Hippocampal formation (tissue), 2 donors: Measurements from ENCODE around the gene VSTM2L.

Experiments
- DNase-seq, 2 donors: peaks; one replicate each; lab custom pipeline; 2025; lab: John Stamatoyannopoulos, UW

VSTM2L gene

GRCh38 chr20:37988306-37988954, 85.5 kb downstream of the VSTM2L start:
- no peak for DNase-seq

DNA sequence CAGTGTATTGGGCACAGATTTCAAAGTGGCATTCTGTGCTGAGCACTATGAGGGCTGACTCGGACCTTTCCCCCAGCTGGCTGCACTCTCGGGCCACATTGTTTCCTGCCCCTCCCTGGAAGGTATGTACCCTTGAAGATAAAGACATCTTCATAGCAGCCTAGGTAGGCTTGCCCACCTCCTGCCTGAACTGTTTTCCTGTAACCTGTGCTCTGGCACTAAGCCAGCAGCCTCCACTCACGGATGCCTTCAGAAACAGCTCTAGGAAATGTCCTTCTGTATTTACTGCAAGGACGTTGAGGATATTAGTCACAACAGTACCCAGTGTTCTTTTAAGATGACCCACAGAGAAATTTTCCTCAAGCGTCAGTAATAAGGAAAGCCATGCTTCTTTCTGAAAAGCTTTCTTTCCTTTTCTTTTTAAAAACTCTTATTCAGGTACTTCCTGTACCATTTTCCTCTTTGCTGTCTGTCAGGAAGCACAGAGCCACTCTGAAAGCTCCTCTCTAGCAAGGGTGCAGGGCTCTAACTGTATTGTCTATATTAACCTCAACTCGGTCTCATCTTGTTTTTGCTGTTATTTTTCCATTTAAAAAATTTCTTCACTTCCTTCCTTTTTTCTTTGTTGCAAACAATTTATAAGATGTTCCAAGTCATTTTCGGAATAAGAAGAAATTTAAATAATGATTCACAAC, 86.8 kb downstream of the VSTM2L start:
- DNase-seq, result no peak

DNA sequence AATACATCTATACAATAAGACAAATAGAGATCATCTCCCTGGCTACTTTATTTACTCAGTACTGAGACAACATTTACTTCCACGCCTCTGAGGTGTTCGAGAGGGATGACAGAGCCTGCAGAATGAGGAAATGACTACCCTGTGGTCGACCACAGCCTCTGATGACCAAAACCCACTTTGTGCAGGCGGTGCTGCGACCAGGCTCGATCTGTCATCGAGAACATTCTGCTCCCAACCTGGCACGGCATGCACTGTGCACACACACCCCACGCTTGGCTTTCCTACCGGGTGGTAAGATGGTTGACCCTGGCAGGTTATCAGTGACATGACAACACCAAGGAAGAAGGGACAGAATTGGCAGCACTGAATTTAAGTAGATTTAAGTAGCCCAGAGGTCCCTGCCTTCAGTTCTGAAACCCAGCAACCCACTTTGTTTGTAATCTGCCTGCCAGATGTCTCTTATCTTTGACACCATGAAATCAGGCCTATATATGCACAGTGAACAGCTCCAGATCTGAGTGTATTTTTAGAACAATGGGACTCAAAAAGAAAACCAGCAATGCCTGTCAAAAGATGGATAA, 87.7 kb downstream of the VSTM2L start:
- no peak for DNase-seq

DNA sequence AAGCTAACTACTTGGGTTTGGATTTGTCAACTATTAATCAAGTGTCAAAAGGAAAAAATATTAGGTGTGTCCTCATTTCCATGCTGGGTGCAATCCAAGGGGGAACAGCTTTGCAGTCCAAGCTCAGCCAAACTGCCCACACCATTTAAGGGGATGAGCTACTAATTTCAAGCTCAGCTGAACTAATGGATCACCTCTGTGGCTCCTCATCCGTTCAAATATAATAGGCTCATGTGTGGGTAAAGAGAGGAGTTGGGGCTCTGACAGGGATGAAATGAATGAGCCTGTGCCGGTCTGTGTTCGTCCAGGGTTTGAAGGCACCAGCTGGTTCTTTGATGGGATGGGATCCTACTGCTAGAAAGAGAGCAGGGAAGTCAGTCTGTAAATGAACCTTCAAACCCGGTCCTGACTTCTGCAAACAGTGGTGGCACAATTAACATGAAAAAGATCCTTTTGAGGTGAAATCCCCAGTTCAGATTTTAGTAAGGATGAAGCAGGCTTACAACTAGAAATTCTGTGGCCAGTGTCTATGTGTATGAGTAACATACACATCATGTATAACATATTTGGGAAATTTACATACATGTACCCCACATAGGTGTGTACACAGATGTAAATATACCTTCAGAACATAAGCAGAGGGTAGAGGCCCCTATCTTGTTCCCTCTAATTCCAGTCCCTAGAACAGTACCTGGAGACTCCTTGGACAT, 88.4 kb downstream of the VSTM2L start:
- no peak for DNase-seq

- DNase-seq, result no peak
These were observed 89.0 kb downstream of the VSTM2L start for GRCh38 chr20:37991908-37992307.

DNA sequence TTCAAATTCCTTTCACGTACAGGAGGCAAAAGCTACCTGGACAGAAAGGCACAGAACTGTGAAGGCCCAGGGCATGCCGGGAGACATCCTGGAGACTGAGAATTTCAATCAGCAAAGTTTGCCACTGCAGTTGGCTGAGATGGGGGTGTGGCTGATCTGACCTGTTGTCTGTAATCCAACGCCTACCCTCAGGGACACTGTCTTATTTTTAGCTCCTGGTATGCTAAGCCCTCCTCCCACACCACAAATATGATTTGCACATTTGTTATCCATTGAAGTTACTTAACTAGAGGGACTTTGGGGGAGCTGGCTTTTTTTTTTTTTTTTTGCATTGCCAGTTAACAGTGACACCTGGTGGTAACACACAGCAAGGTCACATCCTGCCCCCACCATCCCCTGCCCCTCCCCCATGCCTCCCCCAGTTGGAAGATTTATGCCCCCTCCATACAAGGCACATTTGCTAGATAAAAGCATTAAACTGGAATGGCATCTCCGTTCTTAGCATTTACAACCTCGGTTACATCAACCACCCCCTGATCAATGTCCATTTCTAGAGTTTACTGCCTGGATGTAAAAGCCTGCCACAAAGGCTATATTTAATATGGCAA, 90.0 kb downstream of the VSTM2L start:
- DNase-seq, result no peak

- DNase-seq, result no peak
These were observed 91.6 kb downstream of the VSTM2L start for GRCh38 chr20:37994512-37994911.
